Right lobe of liver (tissue), 6 donors: ENCODE measurements around the gene TBC1D5. TPM values are rescaled to one million over a fixed set of nuclear protein-coding genes. Genes with fewer than 3 reads are reported as not detected.
A peak's percentile ranks its signal among the peaks of the same experiment; 100 is the strongest.

Experiments
- ATAC-seq, 4 donors: fragments of 200-7000 bp; cut with Tn5 transposase; one replicate each; pipeline ENCODE4 v1.9.1; 2020; ENCODE audit warnings: mild to moderate bottlenecking in 4 of 4, moderate library complexity in 4 of 4
- DNase-seq, 3 donors: peaks; one replicate each; pipeline ENCODE4 v3.0.0-alpha.2; 2020
- H3K27ac ChIP-seq, 3 donors: fragments of 200-600 bp; one replicate each; pipeline ENCODE4 v1.8.0; 2022
- H3K27me3 ChIP-seq, 2 donors: fragments of 200-600 bp; one replicate each; pipeline ENCODE4 v1.8.0; 2022
- H3K36me3 ChIP-seq, 4 donors: fragments of 200-600 bp; sonication (generic) in 1 of 4; one replicate each; pipeline versions ENCODE4 v1.5.1 to v1.8.0; 2017 to 2022; ENCODE audit warnings: control low read depth in 1 of 4
- H3K4me1 ChIP-seq, 4 donors: fragments of 200-600 bp; sonication (generic) in 1 of 4; one replicate each; pipeline versions ENCODE4 v1.5.1 to v1.8.0; 2017 to 2022; ENCODE audit warnings: control low read depth in 1 of 4
- H3K4me3 ChIP-seq, 3 donors: fragments of 200-600 bp; one replicate each; pipeline ENCODE4 v1.8.0; 2022
- H3K9me3 ChIP-seq, 4 donors: fragments of 200-600 bp; sonication (generic) in 1 of 4; one replicate each; pipeline versions ENCODE4 v1.5.1 to v1.8.0; 2017 to 2022; ENCODE audit warnings: control low read depth in 1 of 4
- POLR2A ChIP-seq: fragments of 450-650 bp; IDR thresholded peaks from one replicate; pipeline ENCODE4 v1.6.1; 2017; ENCODE audit warnings: antibody characterized with exemption, mild to moderate bottlenecking
- WGBS: methylation state at CpG from one replicate; pipeline ENCODE4 v1.1.6; 2018; ENCODE audit warnings: low coverage, low lambda C conversion rate; ENCODE audit not compliant: insufficient coverage; ENCODE audit errors: missing lambda C conversion rate; 5-methylcytosine and 5-hydroxymethylcytosine counted together
- intact Hi-C, 2 donors: fragments of 100-400 bp; cut with DNase I; formaldehyde crosslinking; loops; one replicate each; pipeline versions ENCODE4 v1.11.2 to v1.14.1; 2022
- total RNA-seq, 6 experiments: library from RNA; depleted of rRNA in 2 of 6; stranded (reverse); fragments of >200 nt in 2 of 6; fragmentation: NEBNext Ultra II Directional in 3 of 6; extraction: Animal tissue kit (Norgen Biotek cat#: 25700) in 3 of 6; gene quantifications; one replicate each; pipeline versions ENCODE4 v1.1.0 to v1.2.4, GENCODE V29; 2016 to 2023
- TF ChIP-seq, protein P1 (sequence below), 4 donors: fragments of 200-600 bp in 3 of 4; fragments of 450-650 bp in 1 of 4; IDR thresholded peaks; one replicate each; pipeline versions ENCODE4 v1.5.1 to v1.8.0; 2016 to 2022; ENCODE audit warnings: antibody characterized with exemption in 4 of 4, mild to moderate bottlenecking in 2 of 4
- donor health status: DM: no; HTN: yes; CAD: no.
- donor health status: DM: no; HTN: no; CAD: no.
- donor health status: DM: no; HTN: no; CAD: no.
- donor health status: DM: no; HTN: yes; CAD: no.
- donor health status: DM: no; HTN: yes; CAD: no.

Gene TBC1D5
- total RNA-seq, 6 experiments from 2014 or later = 21.5 to 33.4 (median 27.7) TPM

DNA sequence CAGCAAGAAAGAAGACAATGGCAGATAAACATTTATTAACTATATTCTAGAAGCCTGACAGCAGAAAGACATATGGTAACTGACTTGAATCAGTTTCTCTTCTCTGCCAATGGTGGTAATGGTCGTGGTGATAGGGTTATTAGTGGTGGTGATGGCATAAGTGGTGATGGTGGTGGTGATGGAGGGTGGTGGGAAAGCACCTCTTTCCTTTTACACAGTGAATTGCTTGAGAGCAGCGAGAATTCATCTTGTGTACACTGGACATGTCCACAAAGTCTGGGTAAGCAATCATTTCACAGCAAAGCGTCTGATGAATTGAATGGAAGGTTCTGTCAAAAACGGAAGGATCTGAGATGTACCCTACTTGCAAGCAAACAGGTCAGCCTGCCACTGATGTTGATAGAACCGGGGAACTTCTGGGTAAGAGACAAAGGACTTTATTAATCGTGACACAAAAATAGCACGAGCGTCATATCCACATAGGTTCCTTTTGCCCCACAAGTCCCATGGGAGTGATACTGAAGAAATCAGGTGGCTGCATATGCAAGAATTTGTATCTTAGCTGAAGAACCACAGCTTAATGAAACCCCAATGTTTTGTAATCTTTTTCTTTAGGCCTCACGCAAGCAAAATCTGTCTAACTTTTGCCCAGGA is 23.5 kb upstream of the TBC1D5 start:
- WGBS = 69% methylated on average over 8 of the region's 9 CpGs
- TF ChIP-seq, protein P1, sequence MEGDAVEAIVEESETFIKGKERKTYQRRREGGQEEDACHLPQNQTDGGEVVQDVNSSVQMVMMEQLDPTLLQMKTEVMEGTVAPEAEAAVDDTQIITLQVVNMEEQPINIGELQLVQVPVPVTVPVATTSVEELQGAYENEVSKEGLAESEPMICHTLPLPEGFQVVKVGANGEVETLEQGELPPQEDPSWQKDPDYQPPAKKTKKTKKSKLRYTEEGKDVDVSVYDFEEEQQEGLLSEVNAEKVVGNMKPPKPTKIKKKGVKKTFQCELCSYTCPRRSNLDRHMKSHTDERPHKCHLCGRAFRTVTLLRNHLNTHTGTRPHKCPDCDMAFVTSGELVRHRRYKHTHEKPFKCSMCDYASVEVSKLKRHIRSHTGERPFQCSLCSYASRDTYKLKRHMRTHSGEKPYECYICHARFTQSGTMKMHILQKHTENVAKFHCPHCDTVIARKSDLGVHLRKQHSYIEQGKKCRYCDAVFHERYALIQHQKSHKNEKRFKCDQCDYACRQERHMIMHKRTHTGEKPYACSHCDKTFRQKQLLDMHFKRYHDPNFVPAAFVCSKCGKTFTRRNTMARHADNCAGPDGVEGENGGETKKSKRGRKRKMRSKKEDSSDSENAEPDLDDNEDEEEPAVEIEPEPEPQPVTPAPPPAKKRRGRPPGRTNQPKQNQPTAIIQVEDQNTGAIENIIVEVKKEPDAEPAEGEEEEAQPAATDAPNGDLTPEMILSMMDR (IDR thresholded peaks at IDR 0.05) = no peak
- no peak for TF ChIP-seq POLR2A
- intact Hi-C loops = no loop called here
- Histone ChIP-seq H3K27me3 (no peaks in the 10 kb centered on the region), H3K36me3 (no peaks in the 10 kb centered on the region), H3K4me1 (no peaks in the 10 kb centered on the region), H3K9me3 (no peaks in the 10 kb centered on the region), H3K27ac (no peak overlapping the region), H3K4me3 (no peak overlapping the region)
- no peak for DNase-seq
- no peak for ATAC-seq

DNA sequence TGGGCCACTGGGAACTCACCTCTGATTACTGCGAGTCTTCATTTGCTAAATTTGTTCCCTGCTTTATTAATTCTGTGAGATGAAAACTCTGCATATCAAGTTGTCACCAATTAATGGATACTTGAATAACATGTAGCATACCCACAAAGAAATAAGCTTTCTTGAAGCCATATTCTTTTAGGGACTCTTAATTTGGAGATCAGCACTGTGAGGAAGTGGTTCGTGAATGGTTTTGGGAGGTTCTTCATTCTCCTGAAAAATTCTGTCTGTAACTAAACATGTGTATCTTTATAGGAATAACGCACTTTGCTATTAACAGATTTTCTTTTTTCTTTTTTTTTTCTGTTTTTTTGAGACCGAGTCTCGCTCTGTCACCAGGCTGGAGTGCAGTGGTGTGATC is 19.1 kb upstream of the TBC1D5 start:
- TF ChIP-seq, protein P1 (IDR thresholded peaks at IDR 0.05) = no peak
- no peak for TF ChIP-seq POLR2A
- no peak for ATAC-seq
- WGBS = 91% methylated on average over 5 of the region's 5 CpGs
- no peak for DNase-seq
- Histone ChIP-seq H3K27me3 (no peaks in the 10 kb centered on the region), H3K9me3 (no peaks in the 10 kb centered on the region), H3K36me3 (no peaks in the 10 kb centered on the region), H3K4me3 (no peak overlapping the region), H3K4me1 (no peaks in the 10 kb centered on the region), H3K27ac (no peak overlapping the region)
- intact Hi-C loops = no loop called here

DNA sequence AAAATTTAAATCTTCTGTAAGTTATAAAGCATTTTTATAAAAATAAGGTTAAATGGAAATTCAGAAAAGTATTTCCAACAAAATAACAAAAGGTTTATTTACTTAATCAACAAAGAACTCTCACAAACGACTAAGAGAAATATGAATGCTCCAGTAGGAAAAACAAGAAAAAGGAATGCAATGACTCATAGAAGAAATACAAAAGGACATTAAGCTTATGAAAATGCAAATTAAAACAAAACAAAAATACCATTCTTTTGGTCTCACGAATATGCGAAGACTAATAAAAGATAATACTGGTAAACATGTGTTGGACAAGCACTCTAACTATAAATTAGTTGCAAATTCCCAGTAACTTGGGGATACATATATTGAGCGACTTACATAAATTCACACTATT is 17.5 kb upstream of the TBC1D5 start:
- H3K27ac ChIP-seq = no peak overlapping the region
- H3K4me1 ChIP-seq = no peaks in the 10 kb centered on the region
- 73% methylated on average over 4 of the region's 4 CpGs for WGBS
- no peak overlapping the region for H3K4me3 ChIP-seq
- no peaks in the 10 kb centered on the region for H3K27me3 ChIP-seq
- no peaks in the 10 kb centered on the region for H3K36me3 ChIP-seq
- no peaks in the 10 kb centered on the region for H3K9me3 ChIP-seq
- DNase-seq = no peak
- TF ChIP-seq POLR2A = no peak
- TF ChIP-seq, protein P1 (IDR thresholded peaks at IDR 0.05) = no peak
- ATAC-seq = no peak
- intact Hi-C loops = no loop called here

DNA sequence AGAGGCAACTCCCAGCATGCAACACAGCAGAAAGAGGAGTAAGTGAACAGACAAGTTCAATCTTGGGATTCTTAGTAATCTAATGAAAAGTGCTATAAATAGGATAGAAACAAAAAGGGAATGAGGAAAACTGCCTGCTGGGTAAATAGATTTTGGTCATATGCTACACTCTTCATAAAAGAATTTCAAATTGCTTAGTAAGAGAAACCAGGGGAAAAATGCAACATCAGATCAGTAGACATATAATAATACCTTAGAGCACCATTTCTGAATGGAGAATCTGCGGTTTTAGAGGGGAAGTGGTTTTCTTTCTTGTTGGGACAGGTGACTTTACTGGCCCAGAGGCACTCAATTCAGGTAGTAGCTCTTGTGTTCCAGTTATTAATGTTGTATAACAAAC is 13.4 kb upstream of the TBC1D5 start:
- Histone ChIP-seq H3K36me3 (no peaks in the 10 kb centered on the region), H3K27me3 (no peaks in the 10 kb centered on the region), H3K9me3 (no peaks in the 10 kb centered on the region), H3K4me1 (peaks cover 0 to 17% (median 7%) of the 10 kb centered on the region in 4 donors), H3K27ac (no peak overlapping the region), H3K4me3 (no peak overlapping the region)
- DNase-seq = no peak
- intact Hi-C loops = no loop called here
- 80% methylated on average over 1 of the region's 1 CpG for WGBS
- ATAC-seq = no peak
- no peak for TF ChIP-seq POLR2A
- TF ChIP-seq, protein P1 (IDR thresholded peaks at IDR 0.05) = no peak

DNA sequence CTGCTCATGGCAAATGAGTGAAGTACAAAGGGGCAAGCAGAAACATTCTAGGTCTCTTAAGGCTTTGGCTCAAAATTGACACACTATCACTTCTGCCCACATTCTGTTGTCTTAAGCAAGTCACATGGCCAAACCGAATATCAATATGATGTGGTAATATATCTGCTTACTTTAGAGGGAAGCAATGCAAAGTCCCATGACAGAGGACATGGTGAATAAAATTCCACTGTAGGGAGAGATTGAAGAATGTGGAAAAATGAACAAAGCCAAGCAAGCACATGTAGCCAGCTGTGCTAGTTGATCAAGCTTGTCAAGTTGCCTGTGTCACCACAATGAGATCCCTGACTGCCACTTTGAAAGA is 11.2 kb upstream of the TBC1D5 start:
- peak overlapping the region in 2 of 3 donors; percentile 17 to 39 for H3K27ac ChIP-seq
- ATAC-seq (peak; percentile 73 to 83 (median 78)), DNase-seq (no peak)
- peaks cover 0 to 27% (median 9%) of the 10 kb centered on the region in 4 donors for H3K4me1 ChIP-seq
- H3K4me3 ChIP-seq = no peak overlapping the region
- intact Hi-C loops = no loop called here
- no peaks in the 10 kb centered on the region for H3K9me3 ChIP-seq
- TF ChIP-seq, protein P1 (IDR thresholded peaks at IDR 0.05) = no peak
- TF ChIP-seq POLR2A = no peak
- WGBS = 27% methylated on average over 1 of the region's 1 CpG
- no peaks in the 10 kb centered on the region for H3K27me3 ChIP-seq
- H3K36me3 ChIP-seq = no peaks in the 10 kb centered on the region
